IMR-90 (cell line): ENCODE results near the gene CWH43. TPM values are rescaled to one million over a fixed set of nuclear protein-coding genes. Genes with fewer than 3 reads are reported as not detected.
"Not testable (repeated sequence)": the region's sequence is repeated elsewhere in the genome, so short reads cannot be mapped to it uniquely, and the experiment has no call there.

Experiments used
- ATAC-seq: fragments of 200-7000 bp; cut with Tn5 transposase; 2 replicates; pipeline ENCODE4 v1.9.1; 2020; ENCODE audit warnings: low read depth, mild to moderate bottlenecking, moderate library complexity
- BruUV-seq: library from RNA; stranded (reverse); fragments of 400-500 nt; replicated peaks from 2 replicates; lab custom pipeline; 2021; lab: Mats Ljungman, UMichigan
- CTCF ChIA-PET: fragments of 300-600 bp; formaldehyde crosslinking; extraction: SDS; loops from one replicate; lab custom pipeline; 2021; ENCODE audit warnings: antibody characterized with exemption; lab: Yijun Ruan, JAX
- POLR2A ChIA-PET: fragments of 300-600 bp; sonication (Branson Sonifier 250); formaldehyde crosslinking; loops from one replicate; lab custom pipeline; 2022; ENCODE audit warnings: antibody characterized with exemption; ENCODE audit not compliant: unreplicated experiment; lab: Charles Lee
- DNase-seq: peaks from one replicate; pipeline ENCODE4 v3.0.0; 2013
- H2AFZ ChIP-seq: replicated peaks from 2 replicates; pipeline ENCODE3; 2013; ENCODE audit warnings: low read length, mild to moderate bottlenecking; ENCODE audit not compliant: poor library complexity
- H2AK5ac ChIP-seq: 2 replicates; pipeline ENCODE4 v1.6.1; 2013; ENCODE audit warnings: low read depth, low read length, inconsistent platforms
- H2AK9ac ChIP-seq: replicated peaks from 2 replicates; pipeline ENCODE3; 2013; ENCODE audit warnings: mild to moderate bottlenecking, low read depth, low read length, moderate library complexity; ENCODE audit not compliant: poor library complexity
- H2BK120ac ChIP-seq: 2 replicates; pipeline ENCODE4 v1.6.1; 2013; ENCODE audit warnings: low read depth, low read length, inconsistent platforms
- H2BK15ac ChIP-seq: 3 replicates; pipeline ENCODE4 v1.6.1; 2013; ENCODE audit warnings: low read depth, low read length, inconsistent platforms
- H2BK20ac ChIP-seq: 2 replicates; pipeline ENCODE4 v1.6.1; 2013; ENCODE audit warnings: low read depth, mild to moderate bottlenecking, inconsistent platforms, low read length, moderate library complexity
- H2BK5ac ChIP-seq: 2 replicates; pipeline ENCODE4 v1.6.1; 2013; ENCODE audit warnings: mild to moderate bottlenecking, low read depth, low read length, inconsistent platforms; ENCODE audit not compliant: poor library complexity, severe bottlenecking
- H3K14ac ChIP-seq: replicated peaks from 2 replicates; pipeline ENCODE4 v1.6.1; 2013; ENCODE audit warnings: low read depth, low read length, inconsistent platforms
- H3K18ac ChIP-seq: 2 replicates; pipeline ENCODE4 v1.6.1; 2013; ENCODE audit warnings: low read depth, low read length, control low read depth
- H3K23ac ChIP-seq: 2 replicates; pipeline ENCODE4 v1.6.1; 2013; ENCODE audit warnings: low read depth, low read length, inconsistent platforms
- H3K27ac ChIP-seq: 2 replicates; pipeline ENCODE4 v1.5.1; 2013; ENCODE audit warnings: mild to moderate bottlenecking, control low read depth, low read length; ENCODE audit not compliant: insufficient read depth
- H3K27me3 ChIP-seq: 2 replicates; pipeline ENCODE4 v1.6.1; 2013; ENCODE audit warnings: low read length; ENCODE audit not compliant: control insufficient read depth, insufficient read depth
- H3K36me3 ChIP-seq: 2 replicates; pipeline ENCODE4 v1.6.1; 2013; ENCODE audit warnings: low read length, mixed read lengths; ENCODE audit not compliant: control insufficient read depth, insufficient read depth
- H3K4ac ChIP-seq: 2 replicates; pipeline ENCODE4 v1.6.1; 2013; ENCODE audit warnings: low read depth, low read length, inconsistent platforms
- H3K4me1 ChIP-seq: 2 replicates; pipeline ENCODE4 v1.6.1; 2013; ENCODE audit warnings: low read length, mixed read lengths; ENCODE audit not compliant: control insufficient read depth, insufficient read depth
- H3K4me2 ChIP-seq: 2 replicates; pipeline ENCODE4 v1.6.1; 2013; ENCODE audit warnings: low read depth, mild to moderate bottlenecking, control low read depth, low read length, moderate library complexity
- H3K4me3 ChIP-seq: 2 replicates; pipeline ENCODE4 v1.5.1; 2013; ENCODE audit warnings: low read depth, mild to moderate bottlenecking, control low read depth, low read length, moderate library complexity; ENCODE audit not compliant: insufficient read depth
- H3K56ac ChIP-seq: 2 replicates; pipeline ENCODE4 v1.6.1; 2013; ENCODE audit warnings: low read length, inconsistent platforms; ENCODE audit not compliant: insufficient read depth; ENCODE audit errors: extremely low read depth
- H3K79me1 ChIP-seq, 2 experiments: 2 replicates each; pipeline ENCODE4 v1.6.1; 2013; ENCODE audit warnings: low read length in 2 of 2, inconsistent platforms in 1 of 2, low read depth in 1 of 2
- H3K9ac ChIP-seq: 2 replicates; pipeline ENCODE4 v1.6.1; 2013; ENCODE audit warnings: low read depth, low read length, control low read depth
- H3K9me1 ChIP-seq: 2 replicates; pipeline ENCODE4 v1.6.1; 2013; ENCODE audit warnings: low read length, inconsistent platforms; ENCODE audit not compliant: insufficient read depth
- H3K9me3 ChIP-seq: 2 replicates; pipeline ENCODE4 v1.6.1; 2013; ENCODE audit warnings: low read length; ENCODE audit not compliant: control insufficient read depth, insufficient read depth
- H4K20me1 ChIP-seq: 2 replicates; pipeline ENCODE4 v1.6.1; 2013; ENCODE audit warnings: low read length, inconsistent platforms; ENCODE audit not compliant: insufficient read depth
- H4K5ac ChIP-seq: 2 replicates; pipeline ENCODE4 v1.6.1; 2013; ENCODE audit warnings: mild to moderate bottlenecking, low read depth, low read length, control low read depth
- H4K8ac ChIP-seq, 2 experiments: 2 replicates each; pipeline ENCODE4 v1.6.1; 2013; ENCODE audit warnings: low read depth in 2 of 2, low read length in 2 of 2, control low read depth in 1 of 2, inconsistent platforms in 1 of 2
- H4K91ac ChIP-seq: 2 replicates; pipeline ENCODE4 v1.6.1; 2013; ENCODE audit warnings: low read depth, low read length, inconsistent platforms; ENCODE audit not compliant: insufficient read depth
- WGBS, 2 experiments: methylation state at CpG; one replicate each; pipeline versions ENCODE4 v1.1.5 to v1.1.7; 2013; ENCODE audit warnings: missing lambda C conversion rate in 2 of 2; ENCODE audit not compliant: insufficient read length in 1 of 2; ENCODE audit errors: extremely low coverage in 2 of 2; 5-methylcytosine and 5-hydroxymethylcytosine counted together
- dilution Hi-C: fragments of 300-500 bp; cut with HindIII; formaldehyde crosslinking; loops from one replicate; pipeline ENCODE4 v1.14.3; 2018; ENCODE audit warnings: low sequenced_read_pairs; ENCODE audit not compliant: unreplicated experiment
- in situ Hi-C: fragments of 300-500 bp; cut with MboI; formaldehyde crosslinking; loops from 3 replicates; pipeline ENCODE4 v1.14.3; 2019; ENCODE audit warnings: low sequenced_read_pairs, inconsistent platforms, mixed read lengths
- intact Hi-C: fragments of 100-400 bp; cut with micrococcal nuclease; formaldehyde crosslinking; loops from 2 replicates; pipeline ENCODE4 v1.10.0; 2022
- polyA plus RNA-seq, 3 experiments: library from polyadenylated mRNA; depleted of rRNA; stranded (reverse); fragments of >200 nt; gene quantifications; 2 replicates each; pipeline ENCODE4 v1.2.3, GENCODE V29; 2012; ENCODE audit warnings: low replicate concordance in 1 of 3
- total RNA-seq: library from RNA; depleted of rRNA; stranded (reverse); fragments of >200 nt; gene quantifications from 2 replicates; pipeline ENCODE4 v1.2.3, GENCODE V29; 2012

CWH43 gene
- total and polyA plus RNA-seq, 2 of the 4 experiments (the other 2 are of a cell fraction): not detected

DNA sequence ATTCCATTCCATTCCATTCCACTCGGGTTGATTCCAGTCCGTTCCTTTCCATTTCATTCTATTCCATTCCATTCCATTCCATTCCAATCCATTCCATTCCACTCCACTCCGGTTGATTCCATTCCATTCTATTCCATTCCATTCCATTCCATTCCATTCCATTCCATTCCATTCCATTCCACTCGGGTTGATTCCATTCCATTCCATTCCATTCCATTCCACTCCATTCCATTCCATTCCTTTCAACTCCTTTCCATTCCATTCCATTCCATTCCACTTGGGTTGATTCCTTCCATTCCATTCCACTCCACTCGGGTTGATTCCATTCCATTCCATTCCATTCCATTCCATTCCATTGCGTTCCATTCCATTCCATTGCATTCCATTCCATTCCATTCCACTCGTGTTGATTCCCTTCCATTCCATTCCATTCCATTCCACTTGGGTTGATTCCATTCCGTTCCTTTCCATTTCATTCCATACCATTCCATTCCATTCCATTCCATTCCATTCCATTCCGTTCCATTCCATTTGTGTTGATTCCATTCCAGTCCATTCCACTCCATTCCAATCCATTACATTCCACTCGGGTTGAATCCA, 123.6 kb downstream of the CWH43 start:
- H4K20me1 ChIP-seq, CTCF ChIA-PET, DNase-seq, BruUV-seq, H2BK5ac ChIP-seq, H3K18ac ChIP-seq, H2AK5ac ChIP-seq, H3K4me1 ChIP-seq, H3K56ac ChIP-seq, H3K23ac ChIP-seq, H3K27me3 ChIP-seq, H3K9me1 ChIP-seq, H2BK15ac ChIP-seq, H4K5ac ChIP-seq, H2BK20ac ChIP-seq, H2BK120ac ChIP-seq, intact Hi-C loops, H2AK9ac ChIP-seq, H3K36me3 ChIP-seq, dilution Hi-C loops, H3K14ac ChIP-seq, H4K8ac ChIP-seq, H3K79me1 ChIP-seq, H3K27ac ChIP-seq, H3K4me2 ChIP-seq, POLR2A ChIA-PET, H4K91ac ChIP-seq, H3K4me3 ChIP-seq, in situ Hi-C loops, H3K9ac ChIP-seq, H3K4ac ChIP-seq, H2AFZ ChIP-seq: not testable (repeated sequence)
- 38 to 89% methylated on average over 2 to 9 of the region's 10 CpGs for WGBS, 2 experiments
- ATAC-seq: peak; percentile 30
- peaks cover 25% of the 10 kb centered on the region for H3K9me3 ChIP-seq

DNA sequence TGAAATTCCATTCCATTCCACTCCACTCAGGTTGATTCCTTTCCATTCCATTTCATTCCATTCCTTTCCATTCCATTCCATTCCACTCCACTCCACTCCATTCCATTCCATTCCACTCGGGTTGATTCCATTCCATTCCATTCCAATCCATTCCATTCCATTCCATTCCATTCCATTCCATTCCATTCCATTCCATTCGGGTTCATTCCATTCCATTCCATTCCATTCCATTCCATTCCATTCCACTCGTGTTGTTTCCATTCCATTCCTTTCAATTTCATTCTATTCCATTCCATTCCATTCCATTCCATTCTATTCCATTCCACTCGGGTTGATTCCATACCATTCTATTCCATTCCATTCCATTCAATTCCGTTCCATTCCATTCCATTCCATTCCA, 124.5 kb downstream of the CWH43 start:
- DNase-seq, H3K18ac ChIP-seq, H3K23ac ChIP-seq, in situ Hi-C loops, H2AK5ac ChIP-seq, H3K14ac ChIP-seq, H3K56ac ChIP-seq, H3K4me2 ChIP-seq, H3K9ac ChIP-seq, H2BK20ac ChIP-seq, H3K27me3 ChIP-seq, H3K4ac ChIP-seq, H2BK15ac ChIP-seq, BruUV-seq, H3K27ac ChIP-seq, H3K79me1 ChIP-seq, H2AFZ ChIP-seq, H3K4me3 ChIP-seq, H3K36me3 ChIP-seq, POLR2A ChIA-PET, H4K5ac ChIP-seq, H4K8ac ChIP-seq, H4K91ac ChIP-seq, H4K20me1 ChIP-seq, H3K9me1 ChIP-seq, H3K4me1 ChIP-seq, H2BK120ac ChIP-seq, CTCF ChIA-PET, H2AK9ac ChIP-seq, intact Hi-C loops, dilution Hi-C loops: not testable (repeated sequence)
- WGBS, 2 experiments: 42% methylated on average over 4 of the region's 5 CpGs; no CpG with 5 or more reads in 1 of the 2 experiments
- peak; percentile 49 for ATAC-seq
- Histone ChIP-seq H3K9me3 (peaks cover 24% of the 10 kb centered on the region), H2BK5ac (peak overlapping the region; percentile 73)
